SU-DHL-6 (cell line): Measurements from ENCODE around the gene HDAC7.

Experiments used
- H2AFZ ChIP-seq: fragments of 200-600 bp; sonication (generic); 2 replicates; pipeline ENCODE4 v1.6.1; 2014; ENCODE audit warnings: low read depth, mild to moderate bottlenecking, moderate library complexity, mixed read lengths, antibody characterized with exemption, low read length; ENCODE audit not compliant: severe bottlenecking
- H3F3A ChIP-seq: fragments of 200-600 bp; shearing (Covaris generic); 2 replicates; pipeline ENCODE4 v1.6.0; 2016; ENCODE audit warnings: antibody characterized with exemption, mild to moderate bottlenecking; ENCODE audit not compliant: insufficient read depth
- H3K27ac ChIP-seq: fragments of 200-600 bp; sonication (generic); 2 replicates; pipeline ENCODE4 v1.5.1; 2016; ENCODE audit warnings: low read depth, mild to moderate bottlenecking, low read length, moderate library complexity, mixed read lengths
- H3K27me3 ChIP-seq: fragments of 200-600 bp; sonication (generic), shearing (Covaris generic); 2 replicates; pipeline ENCODE4 v1.6.0; 2014; ENCODE audit warnings: mild to moderate bottlenecking, low read length
- H3K36me3 ChIP-seq: fragments of 200-600 bp; sonication (generic); 2 replicates; pipeline ENCODE4 v1.6.1; 2014; ENCODE audit warnings: mild to moderate bottlenecking, low read length, mixed read lengths
- H3K4me2 ChIP-seq: fragments of 300-600, 200-600 bp; shearing (Covaris generic), sonication (generic); 2 replicates; pipeline ENCODE4 v1.6.0; 2014; ENCODE audit warnings: low read length, low read depth, mild to moderate bottlenecking; ENCODE audit not compliant: poor library complexity, severe bottlenecking
- H3K4me3 ChIP-seq: fragments of 200-600 bp; sonication (generic); 2 replicates; pipeline ENCODE4 v1.5.1; 2014; ENCODE audit warnings: antibody characterized with exemption, low read length, mild to moderate bottlenecking, mixed read lengths; ENCODE audit not compliant: insufficient read depth, poor library complexity, severe bottlenecking
- H3K79me2 ChIP-seq: fragments of 200-600 bp; sonication (generic); 2 replicates; pipeline ENCODE4 v1.6.1; 2014; ENCODE audit warnings: mild to moderate bottlenecking, low read length, moderate library complexity; ENCODE audit not compliant: insufficient read depth
- H3K9ac ChIP-seq: fragments of 200-600 bp; sonication (generic); 2 replicates; pipeline ENCODE4 v1.7.0; 2014; ENCODE audit warnings: mild to moderate bottlenecking, low read length
- H3K9me2 ChIP-seq: fragments of 200-600 bp; sonication (generic); replicated peaks from 2 replicates; pipeline ENCODE4 v1.6.1; 2014; ENCODE audit warnings: low read length; ENCODE audit not compliant: insufficient read depth
- H3K9me3 ChIP-seq: fragments of 200-600 bp; sonication (generic); 2 replicates; pipeline ENCODE4 v1.6.1; 2014; ENCODE audit warnings: low read length, mixed read lengths; ENCODE audit not compliant: insufficient read depth
- H4K20me1 ChIP-seq: fragments of 200-600 bp; sonication (generic); 2 replicates; pipeline ENCODE4 v1.6.1; 2014; ENCODE audit warnings: low read depth, mild to moderate bottlenecking, antibody characterized with exemption, low read length, moderate library complexity, mixed read lengths
- CTCF ChIP-seq: fragments of 200-600 bp; sonication (generic); IDR thresholded peaks from one replicate; pipeline ENCODE4 v1.5.1; 2017; ENCODE audit warnings: antibody characterized with exemption, mild to moderate bottlenecking, low read length, moderate library complexity; ENCODE audit not compliant: insufficient read depth, poor library complexity, severe bottlenecking
- EZH2phosphoT487 ChIP-seq: fragments of 200-600 bp; sonication (generic), shearing (Covaris generic); conservative IDR thresholded peaks from 2 replicates; pipeline ENCODE4 v1.6.1; 2018; ENCODE audit warnings: mild to moderate bottlenecking, antibody characterized with exemption, low read length, moderate library complexity, mixed read lengths

The HDAC7 gene

GRCh38 chr12:47822863-47823262, 3.2 kb upstream of the HDAC7 start:
- TF ChIP-seq EZH2phosphoT487 (no peak), CTCF (no peak)
- peaks cover 14% of the 10 kb centered on the region; the same call in 1 of the 2 replicates for H3K79me2 ChIP-seq
- no peak overlapping the region for H2AFZ ChIP-seq
- H3K36me3 ChIP-seq = no peaks in the 10 kb centered on the region
- H3K4me2 ChIP-seq = no peak overlapping the region
- H3F3A ChIP-seq = peaks cover 19% of the 10 kb centered on the region
- H3K9me3 ChIP-seq = no peaks in the 10 kb centered on the region
- no peaks in the 10 kb centered on the region for H3K27me3 ChIP-seq
- no peak overlapping the region for H3K9ac ChIP-seq
- no peaks in the 10 kb centered on the region for H3K9me2 ChIP-seq
- H3K4me3 ChIP-seq = no peak overlapping the region
- no peaks in the 10 kb centered on the region for H4K20me1 ChIP-seq
- H3K27ac ChIP-seq = no peak overlapping the region

GRCh38 chr12:47822401-47822800, 2.7 kb upstream of the HDAC7 start:
- no peaks in the 10 kb centered on the region for H4K20me1 ChIP-seq
- no peak overlapping the region for H2AFZ ChIP-seq
- peaks cover 19% of the 10 kb centered on the region for H3K79me2 ChIP-seq
- H3K9me2 ChIP-seq = no peaks in the 10 kb centered on the region
- H3K36me3 ChIP-seq = no peaks in the 10 kb centered on the region
- H3K9me3 ChIP-seq = no peaks in the 10 kb centered on the region
- no peak for TF ChIP-seq EZH2phosphoT487
- TF ChIP-seq CTCF = no peak
- no peak overlapping the region for H3K9ac ChIP-seq
- H3K27ac ChIP-seq = no peak overlapping the region
- no peak overlapping the region for H3K4me2 ChIP-seq
- H3K4me3 ChIP-seq = no peak overlapping the region
- peaks cover 19% of the 10 kb centered on the region for H3F3A ChIP-seq
- no peaks in the 10 kb centered on the region for H3K27me3 ChIP-seq

- Histone ChIP-seq H3K79me2 (peaks cover 29% of the 10 kb centered on the region), H3K27ac (no peak overlapping the region), H3F3A (peaks cover 19% of the 10 kb centered on the region), H3K4me3 (no peak overlapping the region), H4K20me1 (no peaks in the 10 kb centered on the region), H3K27me3 (no peaks in the 10 kb centered on the region), H3K36me3 (no peaks in the 10 kb centered on the region), H3K4me2 (no peak overlapping the region), H3K9me3 (no peaks in the 10 kb centered on the region), H2AFZ (no peak overlapping the region), H3K9ac (no peak overlapping the region), H3K9me2 (no peaks in the 10 kb centered on the region)
- TF ChIP-seq EZH2phosphoT487 (no peak), CTCF (no peak)
Observed at GRCh38 chr12:47821346-47821706, 1.6 kb upstream of the HDAC7 start.
